Transverse colon (tissue), 4 donors: ENCODE results near the gene ZC3H8. TPM values are rescaled to one million over a fixed set of nuclear protein-coding genes. Genes with fewer than 3 reads are reported as not detected.

Source experiments
- DNase-seq: peaks from one replicate; pipeline ENCODE4 v3.0.0-alpha.2; 2019
- H3K27ac ChIP-seq, 4 donors: fragments of 200-600 bp; sonication (generic); 2 replicates each; pipeline ENCODE4 v1.5.1; 2016 to 2018; ENCODE audit warnings: inconsistent platforms in 4 of 4
- H3K27me3 ChIP-seq: fragments of 200-600 bp; sonication (generic); 2 replicates; pipeline ENCODE4 v1.5.1; 2017; ENCODE audit warnings: inconsistent platforms
- H3K36me3 ChIP-seq, 4 donors: fragments of 200-600 bp; sonication (generic); 2 replicates each; pipeline ENCODE4 v1.5.1; 2017 to 2019; ENCODE audit warnings: inconsistent platforms in 4 of 4
- H3K4me1 ChIP-seq, 4 donors: fragments of 200-600 bp; sonication (generic); 2 replicates each; pipeline ENCODE4 v1.5.1; 2017 to 2020; ENCODE audit warnings: inconsistent platforms in 4 of 4
- H3K4me3 ChIP-seq, 4 donors: fragments of 200-600 bp; sonication (generic); 1 replicate in 1 of 4; 2 replicates in 3 of 4; pipeline versions ENCODE4 v1.5.1 to v1.6.1; 2017 to 2019; ENCODE audit warnings: inconsistent platforms in 4 of 4
- H3K9me3 ChIP-seq, 2 donors: fragments of 200-600 bp; sonication (generic); 2 replicates each; pipeline ENCODE4 v1.5.1; 2017 to 2019; ENCODE audit warnings: inconsistent platforms in 2 of 2
- EP300 ChIP-seq: sonication (generic); formaldehyde crosslinking; IDR thresholded peaks from one replicate; pipeline ENCODE4 v1.6.1; 2017; ENCODE audit warnings: antibody characterized with exemption, low read depth
- POLR2A ChIP-seq: fragments of 450-650 bp; IDR thresholded peaks from one replicate; pipeline ENCODE4 v1.6.1; 2016; ENCODE audit warnings: antibody characterized with exemption, mild to moderate bottlenecking, moderate library complexity
- POLR2AphosphoS5 ChIP-seq, 3 donors: sonication (generic); formaldehyde crosslinking; IDR thresholded peaks; one replicate each; pipeline ENCODE4 v1.6.1; 2016; ENCODE audit warnings: antibody characterized with exemption in 3 of 3
- WGBS, 2 donors: methylation state at CpG; one replicate each; pipeline ENCODE4 v1.1.5; 2018; ENCODE audit warnings: low coverage in 1 of 2; 5-methylcytosine and 5-hydroxymethylcytosine counted together
- in situ Hi-C, 4 donors: fragments of 200-750 bp; cut with MboI; loops; one replicate each; pipeline versions ENCODE4 v1.15.0 to v1.15.1; 2017; ENCODE audit warnings: low sequenced_read_pairs in 3 of 4, low pct_ligation_motif_present in 1 of 4, low pct_unique_long_range_greater_than_20kb in 1 of 4
- intact Hi-C: fragments of 100-400 bp; cut with DNase I; formaldehyde crosslinking; loops from one replicate; pipeline ENCODE4 v1.15.1; 2023; ENCODE audit warnings: low total_unique reads
- total RNA-seq, 4 donors: library from RNA; depleted of rRNA; stranded (reverse); fragments of >200 nt; gene quantifications; one replicate each; pipeline ENCODE4 v1.1.0, GENCODE V29; 2016
- TF ChIP-seq, protein P1 (sequence below), 5 experiments: fragments of 200-600 bp in 3 of 5; fragments of 450-650 bp in 2 of 5; sonication (generic) in 3 of 5; IDR thresholded peaks; 1 replicate in 2 of 5; 2 replicates in 3 of 5; pipeline ENCODE4 v1.5.1; 2016 to 2017; ENCODE audit warnings: antibody characterized with exemption in 5 of 5, inconsistent platforms in 3 of 5, mild to moderate bottlenecking in 2 of 5, moderate library complexity in 1 of 5

ZC3H8 gene
- total RNA-seq, 4 donors from 2014 or later: 1.6 to 83.2 (median 12.1) TPM

DNA sequence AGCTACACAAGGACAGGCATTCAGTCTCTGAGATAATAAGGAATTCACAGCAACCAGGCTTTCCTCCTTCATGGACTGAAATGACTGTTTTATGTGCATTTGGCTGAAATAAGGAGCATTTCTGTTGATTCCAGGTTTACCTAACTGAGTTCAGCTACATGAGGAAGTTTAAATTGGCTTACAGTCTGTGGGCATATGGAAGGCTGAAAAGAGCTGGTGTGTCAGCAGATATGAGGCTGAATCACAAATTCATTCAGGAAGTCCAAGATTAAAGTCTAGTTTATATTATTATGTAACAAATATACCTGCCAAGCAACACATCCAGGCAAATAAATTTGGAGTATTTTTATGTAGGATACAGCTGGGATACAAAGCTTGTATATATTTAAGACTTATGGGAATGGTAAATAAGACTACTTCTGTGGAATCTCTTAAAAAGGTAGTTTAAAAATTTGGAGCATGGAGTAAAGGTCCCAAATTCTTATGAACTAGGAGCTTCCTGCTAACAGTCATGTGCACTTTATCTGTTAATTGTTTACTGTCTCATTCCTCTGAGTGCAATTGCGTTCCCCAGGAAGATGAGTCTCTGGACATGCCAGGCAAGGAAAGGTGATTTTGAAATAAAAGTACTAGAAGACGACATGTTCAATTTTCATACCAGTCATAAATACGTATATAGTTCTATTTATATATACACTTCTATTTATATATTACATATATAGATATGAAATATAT is 53.0 kb downstream of the ZC3H8 start:
- Histone ChIP-seq H3K27ac (no peak overlapping the region), H3K27me3 (no peaks in the 10 kb centered on the region), H3K9me3 (peaks cover 23% of the 10 kb centered on the region in 2 donors), H3K36me3 (no peaks in the 10 kb centered on the region), H3K4me1 (no peaks in the 10 kb centered on the region), H3K4me3 (no peak overlapping the region)
- TF ChIP-seq POLR2A: no peak
- TF ChIP-seq, protein P1, sequence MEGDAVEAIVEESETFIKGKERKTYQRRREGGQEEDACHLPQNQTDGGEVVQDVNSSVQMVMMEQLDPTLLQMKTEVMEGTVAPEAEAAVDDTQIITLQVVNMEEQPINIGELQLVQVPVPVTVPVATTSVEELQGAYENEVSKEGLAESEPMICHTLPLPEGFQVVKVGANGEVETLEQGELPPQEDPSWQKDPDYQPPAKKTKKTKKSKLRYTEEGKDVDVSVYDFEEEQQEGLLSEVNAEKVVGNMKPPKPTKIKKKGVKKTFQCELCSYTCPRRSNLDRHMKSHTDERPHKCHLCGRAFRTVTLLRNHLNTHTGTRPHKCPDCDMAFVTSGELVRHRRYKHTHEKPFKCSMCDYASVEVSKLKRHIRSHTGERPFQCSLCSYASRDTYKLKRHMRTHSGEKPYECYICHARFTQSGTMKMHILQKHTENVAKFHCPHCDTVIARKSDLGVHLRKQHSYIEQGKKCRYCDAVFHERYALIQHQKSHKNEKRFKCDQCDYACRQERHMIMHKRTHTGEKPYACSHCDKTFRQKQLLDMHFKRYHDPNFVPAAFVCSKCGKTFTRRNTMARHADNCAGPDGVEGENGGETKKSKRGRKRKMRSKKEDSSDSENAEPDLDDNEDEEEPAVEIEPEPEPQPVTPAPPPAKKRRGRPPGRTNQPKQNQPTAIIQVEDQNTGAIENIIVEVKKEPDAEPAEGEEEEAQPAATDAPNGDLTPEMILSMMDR (IDR thresholded peaks at IDR 0.05): no peak
- no peak for TF ChIP-seq POLR2AphosphoS5 (IDR thresholded peaks at IDR 0.05)
- no peak for TF ChIP-seq EP300
- intact Hi-C loops (no loop called here), in situ Hi-C loops (no loop called here)
- WGBS, 2 donors: 84 to 91% methylated on average over 3 of the region's 3 CpGs
- no peak for DNase-seq

GRCh38 chr2:112199188-112199587 is 55.7 kb downstream of the ZC3H8 start:
- TF ChIP-seq EP300 (no peak), POLR2AphosphoS5 (IDR thresholded peaks at IDR 0.05) (no peak), POLR2A (no peak)
- TF ChIP-seq, protein P1 (IDR thresholded peaks at IDR 0.05): no peak
- in situ Hi-C loops: no loop called here

GRCh38 chr2:112198780-112199179 is 56.1 kb downstream of the ZC3H8 start:
- no peak overlapping the region for H3K27ac ChIP-seq
- intact Hi-C loops (no loop called here), in situ Hi-C loops (no loop called here)
- DNase-seq: no peak
- H3K36me3 ChIP-seq: no peaks in the 10 kb centered on the region
- H3K4me3 ChIP-seq: no peak overlapping the region
- no peaks in the 10 kb centered on the region for H3K27me3 ChIP-seq
- TF ChIP-seq, protein P1 (IDR thresholded peaks at IDR 0.05): no peak
- TF ChIP-seq POLR2AphosphoS5 (IDR thresholded peaks at IDR 0.05) (no peak), POLR2A (no peak), EP300 (no peak)
- no peaks in the 10 kb centered on the region for H3K4me1 ChIP-seq
- peaks cover 8 to 11% of the 10 kb centered on the region in 2 donors for H3K9me3 ChIP-seq

More at GRCh38 chr2:112199188-112199587, 55.7 kb downstream of the ZC3H8 start:
- no peaks in the 10 kb centered on the region for H3K27me3 ChIP-seq
- H3K4me3 ChIP-seq: no peak overlapping the region
- 68 to 85% methylated on average over 3 of the region's 3 CpGs for WGBS, 2 donors
- no peaks in the 10 kb centered on the region for H3K4me1 ChIP-seq
- no peaks in the 10 kb centered on the region for H3K36me3 ChIP-seq
- peaks cover 13 to 14% of the 10 kb centered on the region in 2 donors for H3K9me3 ChIP-seq
- intact Hi-C loops: no loop called here
- no peak for DNase-seq
- H3K27ac ChIP-seq: no peak overlapping the region

- Histone ChIP-seq H3K9me3 (peaks cover under 1 to 1% of the 10 kb centered on the region in 2 donors), H3K27me3 (no peaks in the 10 kb centered on the region), H3K4me3 (no peak overlapping the region), H3K27ac (no peak overlapping the region), H3K4me1 (no peaks in the 10 kb centered on the region), H3K36me3 (no peaks in the 10 kb centered on the region)
- intact Hi-C loops: no loop called here
- WGBS, 2 donors: 62% methylated on average over 1 of the region's 1 CpG; no CpG with 5 or more reads in 1 of the 2 donors
- TF ChIP-seq, protein P1 (IDR thresholded peaks at IDR 0.05): no peak
- TF ChIP-seq POLR2A (no peak), POLR2AphosphoS5 (IDR thresholded peaks at IDR 0.05) (no peak), EP300 (no peak)
- in situ Hi-C loops: no loop called here
- DNase-seq: no peak
Measured at GRCh38 chr2:112197868-112198267, 57.0 kb downstream of the ZC3H8 start.
